Measurements from ENCODE around the gene GET4.

The GET4 gene

DNA sequence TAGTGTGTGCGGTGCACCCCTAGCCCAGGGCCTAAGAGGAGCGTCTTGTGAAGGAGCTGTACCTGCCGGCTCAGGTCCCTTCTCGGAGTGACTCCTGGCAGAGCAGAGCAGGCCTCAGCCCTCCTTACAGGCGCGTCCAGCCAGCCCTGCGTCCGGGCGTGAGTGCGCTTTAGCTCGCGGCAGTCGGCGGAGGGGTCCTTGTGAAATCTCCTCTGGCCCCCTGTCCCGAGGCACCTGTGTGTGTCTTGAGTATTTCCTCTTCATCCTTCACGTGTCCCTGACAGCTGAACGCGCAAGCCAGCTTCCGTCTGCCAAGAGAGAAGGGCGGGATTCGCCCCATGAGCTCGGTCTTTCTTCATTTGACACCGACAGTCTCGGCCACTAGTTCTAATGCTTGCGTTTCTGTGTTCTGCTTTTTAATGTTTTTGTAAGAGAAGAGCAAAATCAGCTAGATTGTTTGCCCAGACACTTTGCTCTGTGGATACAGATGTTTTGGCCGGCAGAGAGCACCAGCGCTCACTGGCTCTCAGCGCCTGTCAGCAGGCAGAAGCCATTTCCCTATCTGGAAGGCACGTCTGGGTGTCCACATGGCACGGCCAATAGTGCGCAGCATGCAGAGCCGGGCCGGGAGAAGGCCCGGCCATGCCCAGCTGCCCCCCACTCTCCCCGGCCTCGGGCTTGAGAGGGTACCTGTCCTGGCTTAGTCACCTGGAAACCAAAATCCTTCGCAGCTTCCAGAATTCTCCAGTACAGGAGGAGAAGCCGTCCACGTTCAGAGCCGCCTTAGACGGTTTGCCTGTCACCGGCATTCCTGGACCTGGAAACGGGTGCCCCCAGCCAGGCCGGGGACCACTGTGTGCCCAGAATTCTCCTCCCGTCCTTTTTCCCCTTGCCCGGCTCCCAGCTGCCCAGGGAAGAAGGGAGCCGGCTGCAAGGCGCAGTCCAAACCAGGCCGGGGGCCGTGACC, 7.0 kb downstream of the GET4 start:
- in situ Hi-C loops (cut with MboI; ENCODE audit: low pct_unique_long_range_greater_than_20kb, low sequenced_read_pairs), result no loop called here
- DNase-seq, result no peak

GRCh38 chr7:884191-885003, 8.0 kb downstream of the GET4 start:
- no peak for DNase-seq
- in situ Hi-C loops (cut with MboI; ENCODE audit: low pct_unique_long_range_greater_than_20kb, low sequenced_read_pairs), result no loop called here

GRCh38 chr7:885261-885892, 9.0 kb downstream of the GET4 start:
- no peak for DNase-seq
- in situ Hi-C loops (cut with MboI; ENCODE audit: low pct_unique_long_range_greater_than_20kb, low sequenced_read_pairs), result no loop called here

GRCh38 chr7:885893-886625, 9.7 kb downstream of the GET4 start:
- in situ Hi-C loops (cut with MboI; ENCODE audit: low pct_unique_long_range_greater_than_20kb, low sequenced_read_pairs), result no loop called here
- no peak for DNase-seq

GRCh38 chr7:886626-887487, 10.5 kb downstream of the GET4 start:
- in situ Hi-C loops (cut with MboI; ENCODE audit: low pct_unique_long_range_greater_than_20kb, low sequenced_read_pairs), result no loop called here
- no peak for DNase-seq

- no peak for DNase-seq
- in situ Hi-C loops (cut with MboI; ENCODE audit: low pct_unique_long_range_greater_than_20kb, low sequenced_read_pairs), result no loop called here
Measured at GRCh38 chr7:887488-887820, 11.1 kb downstream of the GET4 start.

- DNase-seq, result no peak
- in situ Hi-C loops (cut with MboI; ENCODE audit: low pct_unique_long_range_greater_than_20kb, low sequenced_read_pairs), result no loop called here
Measured at GRCh38 chr7:888081-889024, 12.0 kb downstream of the GET4 start.

GRCh38 chr7:889025-889390, 12.7 kb downstream of the GET4 start:
- no peak for DNase-seq
- in situ Hi-C loops (cut with MboI; ENCODE audit: low pct_unique_long_range_greater_than_20kb, low sequenced_read_pairs), result no loop called here

DNA sequence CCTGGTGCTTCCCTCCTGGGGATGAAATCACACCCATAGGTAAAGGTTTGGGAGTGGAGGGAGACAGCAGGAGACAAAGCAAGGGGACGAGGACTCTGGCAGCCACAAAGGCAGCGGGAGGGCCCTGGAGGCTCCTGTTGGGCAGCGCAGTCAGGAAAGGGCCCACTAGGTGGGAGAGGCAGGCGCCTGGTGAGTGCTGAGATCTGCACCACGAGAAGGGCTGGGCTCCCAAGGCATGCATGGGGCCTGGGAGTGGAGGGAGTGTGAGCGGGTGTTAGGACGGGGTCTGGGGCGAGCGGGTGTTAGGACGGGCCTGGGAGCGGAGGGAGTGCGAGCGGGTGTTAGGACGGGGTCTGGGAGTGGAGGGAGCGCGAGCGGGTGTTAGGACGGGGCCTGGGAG, 13.0 kb downstream of the GET4 start:
- in situ Hi-C loops (cut with MboI; ENCODE audit: low pct_unique_long_range_greater_than_20kb, low sequenced_read_pairs), result no loop called here

DNA sequence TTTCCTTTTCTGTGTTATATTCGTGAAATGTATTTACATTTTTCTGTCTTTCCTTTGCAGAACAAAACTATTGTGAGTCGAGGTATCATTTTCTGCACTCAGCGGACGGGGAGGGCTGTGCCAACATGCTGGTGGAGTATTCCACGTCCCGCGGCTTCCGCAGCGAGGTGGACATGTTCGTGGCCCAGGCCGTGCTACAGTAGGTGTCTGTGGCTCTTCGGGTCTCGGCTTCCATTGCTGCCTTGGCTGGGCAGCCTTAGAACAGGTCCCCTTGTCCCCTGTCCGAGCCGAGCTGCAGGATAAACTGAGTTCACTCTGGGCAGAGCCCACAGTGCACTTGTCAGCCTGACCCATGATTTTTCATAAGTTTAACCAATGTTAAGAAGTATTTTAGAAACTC, 14.5 kb downstream of the GET4 start:
- in situ Hi-C loops (cut with MboI; ENCODE audit: low pct_unique_long_range_greater_than_20kb, low sequenced_read_pairs), result no loop called here
- DNase-seq, result no peak

More for the DNA sequence above, 13.0 kb downstream of the GET4 start:
- no peak for DNase-seq

- in situ Hi-C loops (cut with MboI; ENCODE audit: low pct_unique_long_range_greater_than_20kb, low sequenced_read_pairs), result no loop called here
- no peak for DNase-seq
Measured at GRCh38 chr7:891291-891690, 14.9 kb downstream of the GET4 start.

DNA sequence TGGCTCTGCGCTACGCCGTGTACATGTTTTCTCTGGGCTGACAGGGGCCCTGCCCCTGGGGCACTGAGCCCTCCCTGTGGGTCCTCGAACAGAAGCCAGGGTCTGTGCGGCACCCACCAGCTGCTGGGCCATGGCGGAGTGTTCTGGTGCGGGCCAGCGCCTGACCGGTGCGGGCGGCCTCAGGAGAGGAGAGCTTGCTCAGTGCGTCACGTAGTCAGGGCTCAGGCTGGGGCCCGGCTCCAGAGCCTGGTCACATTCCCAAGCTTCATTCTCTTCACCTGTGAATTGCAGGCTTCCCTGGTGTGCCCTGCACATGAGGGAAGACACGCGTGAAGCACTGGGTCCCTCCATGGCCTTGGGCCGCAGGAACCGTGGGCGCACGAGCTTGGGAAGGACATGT, 15.5 kb downstream of the GET4 start:
- no peak for DNase-seq
- in situ Hi-C loops (cut with MboI; ENCODE audit: low pct_unique_long_range_greater_than_20kb, low sequenced_read_pairs), result no loop called here

GRCh38 chr7:892648-893593, 16.6 kb downstream of the GET4 start:
- no peak for DNase-seq
- in situ Hi-C loops (cut with MboI; ENCODE audit: low pct_unique_long_range_greater_than_20kb, low sequenced_read_pairs), result no loop called here

DNA sequence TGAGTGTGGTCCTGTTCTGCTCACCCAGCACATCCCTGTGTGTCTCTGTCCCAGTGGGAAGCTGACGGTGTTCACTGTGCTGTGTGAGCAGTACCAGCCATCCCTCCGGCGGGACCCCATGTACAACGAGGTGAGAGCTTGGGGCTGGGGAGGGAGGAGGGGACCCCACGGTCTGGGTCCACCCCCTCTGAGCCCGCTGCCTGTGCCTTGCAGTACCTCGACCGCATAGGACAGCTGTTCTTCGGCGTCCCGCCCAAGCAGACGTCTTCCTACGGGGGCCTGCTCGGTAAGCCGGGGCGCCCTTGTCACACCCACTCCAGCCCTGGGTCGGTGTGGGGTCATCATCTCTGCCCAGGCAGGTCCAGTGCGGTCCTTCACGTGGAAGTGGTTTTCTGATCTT, 17.3 kb downstream of the GET4 start:
- DNase-seq, result no peak
- in situ Hi-C loops (cut with MboI; ENCODE audit: low pct_unique_long_range_greater_than_20kb, low sequenced_read_pairs), result no loop called here

GRCh38 chr7:894164-894867, 18.0 kb downstream of the GET4 start:
- DNase-seq, result no peak
- in situ Hi-C loops (cut with MboI; ENCODE audit: low pct_unique_long_range_greater_than_20kb, low sequenced_read_pairs), result no loop called here

- DNase-seq, result no peak
- in situ Hi-C loops (cut with MboI; ENCODE audit: low pct_unique_long_range_greater_than_20kb, low sequenced_read_pairs), result no loop called here
Measured at GRCh38 chr7:894927-895450, 18.6 kb downstream of the GET4 start.
